ENCODE data around the gene EPS8L2.

DNA sequence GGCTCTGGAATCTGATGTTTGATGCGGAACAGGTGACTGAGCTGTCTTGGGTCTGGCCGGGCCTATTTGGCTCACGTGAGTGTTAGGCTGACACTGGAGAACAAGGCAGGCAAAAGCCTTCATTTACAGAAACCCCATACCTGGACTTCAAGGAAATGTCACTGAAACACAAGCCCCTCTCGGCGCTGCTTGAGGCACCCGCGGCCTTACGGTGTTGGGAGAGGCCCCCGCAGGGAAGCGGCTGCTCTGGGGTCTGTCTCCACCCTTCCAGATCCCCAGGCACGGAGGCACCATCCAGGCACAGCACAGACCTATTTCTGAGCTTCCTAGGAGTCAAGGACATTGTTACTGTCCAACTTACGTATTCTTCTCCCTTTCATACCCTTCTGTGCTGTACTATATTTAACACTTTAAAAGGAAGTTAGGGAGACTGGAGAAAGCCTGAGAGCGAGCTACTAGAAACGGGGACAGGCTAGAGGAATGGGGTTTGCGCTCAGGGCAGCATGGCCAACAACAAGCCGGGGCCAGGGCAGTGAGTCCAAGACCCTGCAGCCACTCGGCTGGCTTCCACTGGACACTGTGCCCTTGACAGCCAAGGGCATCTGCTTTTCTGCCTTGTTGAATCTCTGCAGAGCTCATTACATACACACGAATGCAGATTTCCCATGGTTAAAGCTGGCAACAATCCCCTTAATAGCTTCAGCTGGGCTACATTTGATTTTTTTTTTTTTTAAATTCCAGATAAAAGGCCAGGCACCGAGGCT lies 45.2 kb upstream of the EPS8L2 start:
- TF ChIP-seq EZH2 (IDR thresholded peaks at IDR 0.05; ENCODE audit: borderline replicate concordance, low read depth, low read length, poor library complexity, severe bottlenecking) = no peak
- TF ChIP-seq, protein P1, sequence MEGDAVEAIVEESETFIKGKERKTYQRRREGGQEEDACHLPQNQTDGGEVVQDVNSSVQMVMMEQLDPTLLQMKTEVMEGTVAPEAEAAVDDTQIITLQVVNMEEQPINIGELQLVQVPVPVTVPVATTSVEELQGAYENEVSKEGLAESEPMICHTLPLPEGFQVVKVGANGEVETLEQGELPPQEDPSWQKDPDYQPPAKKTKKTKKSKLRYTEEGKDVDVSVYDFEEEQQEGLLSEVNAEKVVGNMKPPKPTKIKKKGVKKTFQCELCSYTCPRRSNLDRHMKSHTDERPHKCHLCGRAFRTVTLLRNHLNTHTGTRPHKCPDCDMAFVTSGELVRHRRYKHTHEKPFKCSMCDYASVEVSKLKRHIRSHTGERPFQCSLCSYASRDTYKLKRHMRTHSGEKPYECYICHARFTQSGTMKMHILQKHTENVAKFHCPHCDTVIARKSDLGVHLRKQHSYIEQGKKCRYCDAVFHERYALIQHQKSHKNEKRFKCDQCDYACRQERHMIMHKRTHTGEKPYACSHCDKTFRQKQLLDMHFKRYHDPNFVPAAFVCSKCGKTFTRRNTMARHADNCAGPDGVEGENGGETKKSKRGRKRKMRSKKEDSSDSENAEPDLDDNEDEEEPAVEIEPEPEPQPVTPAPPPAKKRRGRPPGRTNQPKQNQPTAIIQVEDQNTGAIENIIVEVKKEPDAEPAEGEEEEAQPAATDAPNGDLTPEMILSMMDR (conservative IDR thresholded peaks at IDR 0.05; ENCODE audit: low read depth, low read length) = no peak

Measured in A673 (cell line).